Memory B cell (primary cell): ENCODE measurements around the gene PIBF1.
A peak's percentile ranks its signal among the peaks of the same experiment; 100 is the strongest.
"Not testable (repeated sequence)": the region's sequence is repeated elsewhere in the genome, so short reads cannot be mapped to it uniquely, and the experiment has no call there.

Experiments used
- ATAC-seq: fragments of 150-1000 bp; cut with Tn5 transposase; 2 replicates; pipeline ENCODE4 v1.10.0; 2021; ENCODE audit warnings: low read depth, mild to moderate bottlenecking, moderate library complexity
- DNase-seq, 2 donors: peaks; one replicate each; pipeline ENCODE4 v3.0.0; 2022; ENCODE audit warnings: low spot score in 2 of 2
- H3K27ac Mint-ChIP-seq: one replicate; pipeline ENCODE4 v1.8.0; 2022; ENCODE audit warnings: mild to moderate bottlenecking, moderate library complexity, mixed read lengths
- H3K27me3 Mint-ChIP-seq: one replicate; pipeline ENCODE4 v1.8.0; 2022; ENCODE audit warnings: mixed read lengths
- H3K36me3 Mint-ChIP-seq: one replicate; pipeline ENCODE4 v1.8.0; 2022; ENCODE audit warnings: mild to moderate bottlenecking, mixed read lengths
- H3K4me1 Mint-ChIP-seq: one replicate; pipeline ENCODE4 v1.8.0; 2022; ENCODE audit warnings: mixed read lengths
- H3K4me3 Mint-ChIP-seq: one replicate; pipeline ENCODE4 v1.8.0; 2022; ENCODE audit warnings: mild to moderate bottlenecking, moderate library complexity, mixed read lengths
- H3K9me3 Mint-ChIP-seq: one replicate; pipeline ENCODE4 v1.8.0; 2022; ENCODE audit warnings: mixed read lengths

Gene PIBF1

DNA sequence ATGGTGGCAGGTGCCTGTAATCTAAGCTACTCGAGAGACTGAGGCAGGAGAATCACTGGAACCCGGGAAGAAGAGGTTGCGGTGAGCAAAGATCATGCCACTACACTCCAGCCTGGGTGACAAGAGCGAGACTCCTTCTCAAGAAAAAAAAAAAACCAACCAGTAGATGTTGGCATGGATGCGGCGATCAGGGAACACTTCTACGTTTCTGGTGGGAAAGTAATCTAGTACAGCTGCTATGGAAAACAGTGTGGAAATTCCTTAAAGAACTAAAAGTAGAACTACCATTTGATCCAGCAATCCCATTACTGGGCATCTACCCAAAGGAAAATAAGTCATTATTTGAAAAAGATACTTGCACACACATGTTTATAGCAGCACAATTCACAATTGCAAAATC is 119.6 kb downstream of the PIBF1 start:
- H3K4me3 Mint-ChIP-seq, DNase-seq, ATAC-seq, H3K9me3 Mint-ChIP-seq, H3K4me1 Mint-ChIP-seq, H3K27me3 Mint-ChIP-seq: not testable (repeated sequence)
- H3K27ac Mint-ChIP-seq, result peak overlapping the region; percentile 67
- H3K36me3 Mint-ChIP-seq, result peaks cover 12% of the 10 kb centered on the region

DNA sequence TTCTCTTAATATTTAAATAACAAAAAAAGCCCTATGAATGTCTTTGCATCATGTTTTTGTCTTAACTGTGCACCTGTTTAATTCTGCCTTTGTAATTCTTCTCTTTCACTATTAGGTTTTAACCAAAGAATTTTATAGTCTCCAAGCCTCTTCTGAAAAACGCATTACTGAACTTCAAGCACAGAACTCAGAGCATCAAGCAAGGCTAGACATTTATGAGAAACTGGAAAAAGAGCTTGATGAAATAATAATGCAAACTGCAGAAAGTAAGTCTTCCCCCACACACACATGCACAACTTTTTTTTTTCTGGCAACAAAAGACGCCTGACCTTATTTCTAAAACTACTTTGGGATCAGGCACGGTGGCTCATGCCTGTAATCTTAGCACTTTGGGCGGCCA is 126.5 kb downstream of the PIBF1 start:
- DNase-seq (no peak), ATAC-seq (no peak)
- H3K4me1 Mint-ChIP-seq, result no peaks in the 10 kb centered on the region
- no peaks in the 10 kb centered on the region for H3K9me3 Mint-ChIP-seq
- H3K36me3 Mint-ChIP-seq, result peaks cover 26% of the 10 kb centered on the region
- H3K4me3 Mint-ChIP-seq, result no peak overlapping the region
- no peaks in the 10 kb centered on the region for H3K27me3 Mint-ChIP-seq
- no peak overlapping the region for H3K27ac Mint-ChIP-seq

DNA sequence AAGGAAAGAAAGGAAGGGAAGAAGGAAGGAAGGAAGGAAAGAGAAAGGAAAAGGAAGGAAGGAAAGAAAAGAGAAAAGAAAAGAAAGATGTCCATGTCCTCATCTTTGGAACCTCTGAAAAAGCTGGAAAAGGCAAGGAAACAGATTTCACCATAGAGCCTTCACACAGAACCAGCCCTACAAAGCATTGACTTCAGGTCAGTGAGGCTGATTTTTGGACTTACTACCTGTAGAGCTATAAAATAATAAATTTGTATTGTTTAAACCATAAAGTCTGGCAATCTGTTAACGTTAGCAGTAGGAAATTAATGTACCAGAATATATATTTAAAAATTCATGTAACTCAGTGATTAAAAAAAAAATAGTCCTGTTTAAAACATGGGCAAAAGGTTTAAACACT is 130.0 kb downstream of the PIBF1 start:
- H3K4me3 Mint-ChIP-seq, result no peak overlapping the region
- H3K4me1 Mint-ChIP-seq, result no peaks in the 10 kb centered on the region
- H3K36me3 Mint-ChIP-seq, result peaks cover 25% of the 10 kb centered on the region
- no peaks in the 10 kb centered on the region for H3K27me3 Mint-ChIP-seq
- no peaks in the 10 kb centered on the region for H3K9me3 Mint-ChIP-seq
- no peak overlapping the region for H3K27ac Mint-ChIP-seq
- no peak for ATAC-seq
- DNase-seq, result no peak

DNA sequence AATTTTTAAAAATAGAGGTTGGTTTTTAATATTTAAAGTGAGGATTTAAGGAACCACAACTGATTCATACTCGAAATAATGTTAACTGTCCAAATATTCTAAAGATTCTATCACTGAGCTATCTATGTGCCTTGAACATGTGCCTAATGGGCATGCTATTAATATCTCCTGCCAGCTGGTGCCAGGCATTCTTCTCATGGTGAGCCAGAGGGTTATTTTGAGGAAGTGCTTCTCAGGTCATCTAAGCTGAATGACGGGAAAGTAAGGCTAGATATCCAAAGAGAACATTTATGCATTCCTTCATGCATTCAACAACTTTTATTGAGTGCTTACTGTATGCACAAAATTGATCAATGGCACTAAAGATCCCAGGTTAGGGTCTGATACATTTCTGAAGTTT is 138.2 kb downstream of the PIBF1 start:
- Mint-ChIP-seq H3K9me3 (no peaks in the 10 kb centered on the region), H3K4me1 (no peaks in the 10 kb centered on the region), H3K36me3 (peaks cover 24% of the 10 kb centered on the region), H3K4me3 (no peak overlapping the region), H3K27me3 (no peaks in the 10 kb centered on the region), H3K27ac (no peak overlapping the region)
- no peak for DNase-seq
- no peak for ATAC-seq

DNA sequence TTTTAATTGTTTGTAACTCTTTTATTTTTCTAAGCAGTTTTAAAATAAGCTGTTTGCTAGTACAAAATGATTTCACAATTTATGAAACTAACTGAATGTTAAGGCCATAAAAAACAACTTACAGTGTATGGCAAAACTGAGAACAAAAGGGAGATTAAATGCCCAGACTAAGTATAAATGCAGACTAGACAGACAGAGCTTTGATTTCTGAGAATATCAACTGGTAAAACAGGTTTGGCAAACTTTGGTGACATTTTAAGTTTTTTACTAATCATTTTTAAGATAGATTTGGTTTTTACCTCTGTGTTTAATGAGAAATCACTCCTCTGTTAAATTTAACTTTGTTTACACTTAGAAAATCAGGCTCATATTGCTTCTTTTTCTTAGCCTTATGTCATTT is 149.4 kb downstream of the PIBF1 start:
- H3K27me3 Mint-ChIP-seq, result no peaks in the 10 kb centered on the region
- ATAC-seq (no peak), DNase-seq (no peak)
- no peaks in the 10 kb centered on the region for H3K4me1 Mint-ChIP-seq
- H3K27ac Mint-ChIP-seq, result no peak overlapping the region
- peaks cover 40% of the 10 kb centered on the region for H3K36me3 Mint-ChIP-seq
- H3K4me3 Mint-ChIP-seq, result no peak overlapping the region
- no peaks in the 10 kb centered on the region for H3K9me3 Mint-ChIP-seq

DNA sequence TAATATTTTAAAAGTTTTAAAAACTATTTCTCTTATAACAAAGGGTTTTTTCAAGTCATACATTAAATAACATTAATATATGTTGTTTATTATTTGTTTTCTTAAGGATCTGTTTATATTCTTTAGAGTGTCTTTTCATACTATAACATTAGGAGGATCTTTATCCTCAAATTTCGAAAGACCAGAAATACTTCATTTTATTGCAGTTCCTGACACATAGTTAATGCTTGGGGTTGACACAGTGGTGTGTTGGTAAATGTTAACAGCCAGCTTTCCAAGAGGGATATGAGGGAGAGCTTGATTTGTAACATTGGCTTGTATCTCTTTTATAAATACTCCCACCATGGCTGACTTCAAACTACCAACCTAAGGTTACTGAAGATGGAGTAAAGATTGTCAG is 150.3 kb downstream of the PIBF1 start:
- no peak overlapping the region for H3K27ac Mint-ChIP-seq
- no peaks in the 10 kb centered on the region for H3K9me3 Mint-ChIP-seq
- DNase-seq (no peak), ATAC-seq (no peak)
- H3K27me3 Mint-ChIP-seq, result no peaks in the 10 kb centered on the region
- H3K4me3 Mint-ChIP-seq, result no peak overlapping the region
- peaks cover 35% of the 10 kb centered on the region for H3K36me3 Mint-ChIP-seq
- no peaks in the 10 kb centered on the region for H3K4me1 Mint-ChIP-seq

DNA sequence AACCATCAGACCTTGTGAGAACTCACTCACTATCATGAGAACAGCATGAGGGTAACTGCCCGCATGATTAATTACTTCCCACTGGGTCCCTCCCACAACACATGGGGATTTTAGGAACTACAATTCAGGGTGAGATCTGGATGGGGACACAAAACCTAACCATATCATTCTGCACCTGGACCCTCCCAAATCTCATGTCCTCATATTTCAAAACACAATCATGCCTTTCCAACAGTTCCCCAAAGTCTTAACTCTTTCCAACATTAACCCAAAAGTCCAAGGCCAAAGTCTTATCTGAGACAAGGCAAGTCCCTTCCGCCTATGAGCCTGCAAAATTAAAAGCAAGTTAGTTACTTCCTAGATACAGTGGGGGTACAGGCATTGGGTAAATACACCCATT is 164.3 kb downstream of the PIBF1 start:
- peaks cover 49% of the 10 kb centered on the region for H3K36me3 Mint-ChIP-seq
- H3K27me3 Mint-ChIP-seq, ATAC-seq, H3K9me3 Mint-ChIP-seq, DNase-seq, H3K4me3 Mint-ChIP-seq, H3K27ac Mint-ChIP-seq, H3K4me1 Mint-ChIP-seq: not testable (repeated sequence)

DNA sequence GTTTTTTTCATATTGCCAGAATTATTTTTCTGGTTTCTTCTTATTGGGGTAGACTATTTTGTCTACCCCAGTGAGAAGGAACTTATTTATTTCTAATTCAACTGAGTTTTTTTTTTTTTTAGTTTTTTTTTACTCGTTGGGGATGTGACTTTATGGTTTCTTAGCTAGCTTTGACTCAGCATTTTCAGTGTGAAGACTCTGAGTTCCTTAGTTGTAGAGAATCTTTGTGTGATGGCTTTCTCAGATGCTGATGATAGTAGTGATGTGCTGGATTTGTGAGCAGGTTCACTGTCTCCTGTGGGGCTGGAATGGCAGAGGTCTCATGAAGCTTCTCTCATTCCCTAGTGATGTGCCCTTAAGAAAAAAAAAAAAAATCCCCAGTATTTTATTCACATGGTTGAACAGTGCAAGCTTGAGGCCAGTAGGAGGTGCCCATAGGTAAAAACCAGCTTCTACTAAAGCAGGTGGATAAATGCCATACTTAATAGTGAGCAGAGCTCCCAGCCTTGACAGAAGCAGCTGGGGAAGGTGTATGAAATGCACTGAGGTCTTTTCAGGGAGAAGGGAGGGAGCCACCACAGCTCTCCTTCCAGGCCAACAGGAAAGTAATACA is 170.7 kb downstream of the PIBF1 start:
- Mint-ChIP-seq H3K27me3 (no peaks in the 10 kb centered on the region), H3K4me3 (no peak overlapping the region), H3K27ac (no peak overlapping the region), H3K4me1 (no peaks in the 10 kb centered on the region), H3K9me3 (peaks cover 8% of the 10 kb centered on the region), H3K36me3 (peaks cover 45% of the 10 kb centered on the region)
- ATAC-seq (no peak), DNase-seq (no peak)

DNA sequence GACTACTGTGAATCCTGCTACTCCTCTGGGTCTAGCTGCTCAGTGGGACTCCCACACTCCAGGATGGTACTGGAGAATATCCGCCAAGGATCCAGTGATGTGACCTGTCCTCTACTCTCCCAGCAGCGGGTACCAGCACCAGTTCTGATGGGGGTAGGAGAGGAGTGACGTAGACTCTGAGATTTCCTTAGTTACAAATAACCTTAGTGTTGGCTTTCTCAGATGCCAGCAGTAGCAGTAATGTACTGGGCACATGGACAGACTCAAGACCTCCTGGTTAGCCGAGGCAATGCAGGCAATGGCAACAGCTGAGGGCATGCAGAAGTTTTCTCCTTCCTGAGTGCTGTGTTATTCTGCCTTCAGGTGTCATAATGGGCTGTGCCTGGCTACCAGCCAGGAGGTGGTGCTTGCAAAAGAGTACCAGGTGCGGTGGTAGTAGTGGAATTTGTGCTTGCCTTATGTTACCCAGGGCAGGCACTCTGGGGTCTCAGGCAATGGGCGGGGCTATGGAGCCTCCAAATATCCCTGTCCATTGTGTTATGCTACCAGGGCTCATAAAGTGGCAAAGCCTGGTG is 171.5 kb downstream of the PIBF1 start:
- no peak overlapping the region for H3K4me3 Mint-ChIP-seq
- no peak for DNase-seq
- peaks cover 38% of the 10 kb centered on the region for H3K36me3 Mint-ChIP-seq
- ATAC-seq, result no peak
- peaks cover 8% of the 10 kb centered on the region for H3K9me3 Mint-ChIP-seq
- no peaks in the 10 kb centered on the region for H3K4me1 Mint-ChIP-seq
- H3K27me3 Mint-ChIP-seq, result no peaks in the 10 kb centered on the region
- H3K27ac Mint-ChIP-seq, result no peak overlapping the region

DNA sequence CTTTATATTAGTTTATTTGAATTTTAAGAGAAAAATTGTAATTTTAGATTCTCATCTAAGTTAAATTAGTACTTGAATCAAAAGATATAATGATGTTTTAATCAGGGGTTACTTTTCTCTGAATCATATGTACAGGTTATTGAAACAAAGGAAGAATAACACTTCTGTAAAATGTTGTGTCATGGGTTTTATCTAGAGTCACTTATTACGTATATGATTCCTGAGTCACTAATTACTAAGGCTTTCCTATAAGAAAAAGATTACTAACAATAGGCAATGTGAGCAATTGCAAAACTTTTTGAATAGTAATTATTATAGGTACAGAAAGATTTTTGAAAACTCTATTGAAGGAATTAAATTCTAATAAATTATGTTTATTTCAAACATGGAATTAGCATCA is 177.7 kb downstream of the PIBF1 start:
- H3K4me3 Mint-ChIP-seq, result no peak overlapping the region
- no peak overlapping the region for H3K27ac Mint-ChIP-seq
- H3K36me3 Mint-ChIP-seq, result peaks cover 24% of the 10 kb centered on the region
- H3K9me3 Mint-ChIP-seq, result peaks cover 9% of the 10 kb centered on the region
- DNase-seq (no peak), ATAC-seq (no peak)
- no peaks in the 10 kb centered on the region for H3K27me3 Mint-ChIP-seq
- peaks cover 8% of the 10 kb centered on the region for H3K4me1 Mint-ChIP-seq

DNA sequence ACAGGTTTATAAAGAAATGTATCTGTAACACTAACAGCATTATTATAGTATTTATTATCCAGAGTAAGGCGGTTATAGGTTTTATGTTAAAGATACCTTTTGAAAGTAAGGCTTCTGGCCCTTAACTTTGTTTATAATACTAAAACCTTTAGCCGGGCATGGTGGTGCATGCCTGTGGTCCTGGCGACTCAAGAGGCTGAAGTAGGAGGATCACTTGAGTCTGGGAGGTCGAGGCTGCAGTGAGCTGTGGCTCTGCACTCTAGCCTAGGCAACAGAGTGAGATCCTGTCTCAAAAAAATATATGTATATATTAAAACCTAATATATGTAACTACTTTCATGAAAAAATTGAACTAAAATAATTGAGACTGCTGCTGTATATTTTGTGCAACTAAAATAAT is 178.2 kb downstream of the PIBF1 start:
- no peak for ATAC-seq
- no peak for DNase-seq
- peaks cover 22% of the 10 kb centered on the region for H3K36me3 Mint-ChIP-seq
- H3K27me3 Mint-ChIP-seq, result no peaks in the 10 kb centered on the region
- peaks cover 8% of the 10 kb centered on the region for H3K4me1 Mint-ChIP-seq
- H3K27ac Mint-ChIP-seq, result no peak overlapping the region
- no peak overlapping the region for H3K4me3 Mint-ChIP-seq
- peaks cover 9% of the 10 kb centered on the region for H3K9me3 Mint-ChIP-seq

DNA sequence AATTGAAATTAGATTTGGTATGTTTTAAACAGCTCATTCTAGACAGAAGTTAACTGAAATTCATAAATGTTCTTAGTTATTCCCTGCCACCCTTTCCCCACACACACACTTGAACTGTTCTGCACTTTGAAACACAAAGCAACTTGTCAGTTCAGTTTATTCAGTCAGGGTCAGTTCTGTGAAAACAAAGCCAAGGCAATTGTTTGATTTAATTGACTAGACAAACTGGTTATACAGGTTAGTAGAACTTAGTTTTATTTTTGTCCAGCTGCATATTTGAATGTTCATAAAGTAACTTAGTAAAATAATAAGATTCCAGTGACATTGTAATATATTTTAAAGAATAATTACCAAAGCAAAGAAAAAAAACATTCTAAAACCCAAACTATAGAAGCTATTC is 178.6 kb downstream of the PIBF1 start:
- H3K27ac Mint-ChIP-seq, result no peak overlapping the region
- no peak overlapping the region for H3K4me3 Mint-ChIP-seq
- peaks cover 9% of the 10 kb centered on the region for H3K9me3 Mint-ChIP-seq
- DNase-seq (no peak), ATAC-seq (no peak)
- peaks cover 8% of the 10 kb centered on the region for H3K4me1 Mint-ChIP-seq
- H3K36me3 Mint-ChIP-seq, result peaks cover 20% of the 10 kb centered on the region
- H3K27me3 Mint-ChIP-seq, result no peaks in the 10 kb centered on the region

DNA sequence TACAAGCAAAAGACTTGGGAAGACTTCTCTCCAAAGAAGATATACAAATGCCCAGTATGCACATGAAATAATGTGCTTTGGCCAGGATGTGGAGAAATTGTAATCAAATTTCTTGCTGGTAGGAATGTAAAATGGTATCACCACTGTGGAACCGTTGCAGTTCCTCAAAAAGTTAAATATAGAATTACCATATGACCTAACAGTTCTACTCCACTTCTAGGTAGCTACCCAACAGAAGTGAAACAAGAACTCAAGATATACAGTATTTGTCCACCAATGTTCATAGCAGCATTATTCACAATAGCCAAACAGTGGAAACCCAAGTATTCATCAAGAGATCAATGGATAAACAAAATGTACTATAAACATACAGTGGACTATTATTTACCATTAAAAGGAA is 181.8 kb downstream of the PIBF1 start:
- peaks cover 1% of the 10 kb centered on the region for H3K9me3 Mint-ChIP-seq
- peaks cover 4% of the 10 kb centered on the region for H3K36me3 Mint-ChIP-seq
- peak overlapping the region; percentile 25 for H3K27ac Mint-ChIP-seq
- H3K4me3 Mint-ChIP-seq, result no peak overlapping the region
- no peak for DNase-seq
- no peaks in the 10 kb centered on the region for H3K27me3 Mint-ChIP-seq
- ATAC-seq, result peak; percentile 85
- H3K4me1 Mint-ChIP-seq, result peaks cover 8% of the 10 kb centered on the region

DNA sequence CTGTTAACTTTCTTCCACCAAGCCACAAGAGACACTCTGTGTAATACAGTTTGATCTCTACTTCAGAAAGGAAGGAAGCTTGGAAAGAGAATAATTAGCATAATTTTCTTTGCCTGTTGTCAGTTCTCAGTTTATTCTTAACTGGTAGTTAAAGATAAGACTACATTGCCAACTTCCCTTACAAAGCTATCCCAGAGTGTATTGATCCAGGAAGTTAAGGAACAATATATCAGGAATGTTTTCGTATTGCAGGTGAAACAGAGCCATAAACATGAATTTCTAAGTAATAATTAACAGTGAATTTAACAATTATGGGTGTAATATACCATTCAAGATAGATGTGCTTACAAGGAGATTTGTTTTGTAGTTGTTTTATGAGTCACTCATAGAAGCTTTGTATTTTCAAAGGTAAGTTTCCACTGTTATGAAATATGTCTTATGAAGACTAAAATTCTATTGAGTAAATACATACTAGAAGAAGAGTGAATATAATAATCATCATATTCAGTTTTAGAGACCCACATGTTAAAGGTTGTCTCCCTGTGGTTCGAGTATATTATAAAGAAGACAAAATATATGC is 188.5 kb downstream of the PIBF1 start:
- H3K4me3 Mint-ChIP-seq, result no peak overlapping the region
- H3K4me1 Mint-ChIP-seq, result no peaks in the 10 kb centered on the region
- no peak overlapping the region for H3K27ac Mint-ChIP-seq
- ATAC-seq, result no peak
- H3K27me3 Mint-ChIP-seq, result no peaks in the 10 kb centered on the region
- no peaks in the 10 kb centered on the region for H3K9me3 Mint-ChIP-seq
- DNase-seq, result no peak
- H3K36me3 Mint-ChIP-seq, result peaks cover 13% of the 10 kb centered on the region

DNA sequence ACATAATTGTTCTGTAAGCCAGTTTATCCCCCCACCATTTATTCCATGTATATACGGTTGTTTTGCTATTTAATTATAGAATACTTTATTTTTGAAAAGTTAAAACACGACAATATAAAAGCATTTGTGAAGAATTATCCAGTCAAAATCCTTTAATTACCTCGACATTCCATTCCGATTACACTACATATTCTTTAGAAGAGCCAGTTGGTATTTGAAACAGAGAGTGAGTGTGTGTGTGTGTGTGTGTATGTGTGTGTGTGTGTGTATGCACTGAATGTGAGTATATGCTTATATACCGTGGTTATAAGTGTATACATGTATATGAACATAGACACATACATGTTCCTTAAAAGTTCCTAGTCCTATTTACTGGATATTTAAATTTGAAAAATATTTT is 189.0 kb downstream of the PIBF1 start:
- Mint-ChIP-seq H3K36me3 (peaks cover 17% of the 10 kb centered on the region), H3K27me3 (no peaks in the 10 kb centered on the region), H3K9me3 (no peaks in the 10 kb centered on the region), H3K27ac (no peak overlapping the region), H3K4me1 (no peaks in the 10 kb centered on the region), H3K4me3 (no peak overlapping the region)
- ATAC-seq (no peak), DNase-seq (no peak)
